Panc1 (cell line): ENCODE measurements around the gene BTBD2.

Experiments used
- POLR2AphosphoS5 ChIP-seq: IDR thresholded peaks from 2 replicates; pipeline ENCODE4 v1.6.1; 2012; ENCODE audit warnings: mild to moderate bottlenecking, low read depth, low read length, moderate library complexity
- SIN3A ChIP-seq: IDR thresholded peaks from 2 replicates; pipeline ENCODE4 v1.6.1; 2012; ENCODE audit warnings: low read depth, mild to moderate bottlenecking, low read length, moderate library complexity, borderline replicate concordance; ENCODE audit not compliant: insufficient read depth
- TCF7L2 ChIP-seq: IDR thresholded peaks from 2 replicates; pipeline ENCODE4 v1.6.1; 2011; ENCODE audit warnings: mild to moderate bottlenecking, low read depth, low read length, inconsistent platforms
- TF ChIP-seq, protein P1 (sequence below): fragments of 450-650 bp; IDR thresholded peaks from 2 replicates; pipeline ENCODE4 v1.5.1; 2017; ENCODE audit warnings: mild to moderate bottlenecking

DNA sequence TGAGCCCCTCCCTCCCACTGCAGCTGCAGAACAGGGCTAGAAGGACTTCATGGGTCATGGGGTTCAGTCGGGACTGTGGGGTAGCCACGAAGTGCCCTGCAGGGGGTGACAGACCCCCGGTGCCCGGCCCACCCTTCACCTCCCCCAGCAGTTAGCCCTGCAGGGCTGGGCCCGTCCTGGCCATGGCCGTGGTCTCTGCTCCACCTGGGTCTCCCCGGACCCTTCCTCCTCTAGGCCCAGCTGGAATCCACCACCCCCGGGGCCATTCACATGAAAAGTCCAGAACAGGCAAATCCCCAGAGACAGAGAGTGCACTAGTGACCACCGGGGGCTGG lies 18.3 kb upstream of the BTBD2 start:
- TF ChIP-seq, protein P1, sequence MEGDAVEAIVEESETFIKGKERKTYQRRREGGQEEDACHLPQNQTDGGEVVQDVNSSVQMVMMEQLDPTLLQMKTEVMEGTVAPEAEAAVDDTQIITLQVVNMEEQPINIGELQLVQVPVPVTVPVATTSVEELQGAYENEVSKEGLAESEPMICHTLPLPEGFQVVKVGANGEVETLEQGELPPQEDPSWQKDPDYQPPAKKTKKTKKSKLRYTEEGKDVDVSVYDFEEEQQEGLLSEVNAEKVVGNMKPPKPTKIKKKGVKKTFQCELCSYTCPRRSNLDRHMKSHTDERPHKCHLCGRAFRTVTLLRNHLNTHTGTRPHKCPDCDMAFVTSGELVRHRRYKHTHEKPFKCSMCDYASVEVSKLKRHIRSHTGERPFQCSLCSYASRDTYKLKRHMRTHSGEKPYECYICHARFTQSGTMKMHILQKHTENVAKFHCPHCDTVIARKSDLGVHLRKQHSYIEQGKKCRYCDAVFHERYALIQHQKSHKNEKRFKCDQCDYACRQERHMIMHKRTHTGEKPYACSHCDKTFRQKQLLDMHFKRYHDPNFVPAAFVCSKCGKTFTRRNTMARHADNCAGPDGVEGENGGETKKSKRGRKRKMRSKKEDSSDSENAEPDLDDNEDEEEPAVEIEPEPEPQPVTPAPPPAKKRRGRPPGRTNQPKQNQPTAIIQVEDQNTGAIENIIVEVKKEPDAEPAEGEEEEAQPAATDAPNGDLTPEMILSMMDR, result no peak
- TF ChIP-seq SIN3A (no peak), POLR2AphosphoS5 (no peak), TCF7L2 (no peak)
